Liver (tissue), 10 donors: Measurements from ENCODE around the gene CFDP1. TPM values are rescaled to one million over a fixed set of nuclear protein-coding genes. Genes with fewer than 3 reads are reported as not detected.

Experiments used
- DNase-seq: peaks from one replicate; pipeline ENCODE4 v3.0.0-alpha.2; 2017; ENCODE audit warnings: low spot score
- H3K27ac ChIP-seq, 2 donors: one replicate each; pipeline ENCODE4 v1.7.0; 2013; ENCODE audit warnings: inconsistent platforms in 2 of 2, low read length in 2 of 2, control low read depth in 1 of 2, low read depth in 1 of 2, mild to moderate bottlenecking in 1 of 2
- H3K27me3 ChIP-seq, 4 donors: one replicate each; pipeline versions ENCODE4 v1.6.1 to v1.7.0; 2013; ENCODE audit warnings: low read length in 3 of 4, inconsistent platforms in 1 of 4, mild to moderate bottlenecking in 1 of 4, moderate library complexity in 1 of 4; ENCODE audit not compliant: control insufficient read depth in 4 of 4, insufficient read depth in 4 of 4
- H3K36me3 ChIP-seq, 4 donors: one replicate each; pipeline versions ENCODE4 v1.6.1 to v1.7.0; 2013; ENCODE audit warnings: low read length in 3 of 4, mild to moderate bottlenecking in 3 of 4, low read depth in 1 of 4, moderate library complexity in 1 of 4; ENCODE audit not compliant: control insufficient read depth in 4 of 4, insufficient read depth in 3 of 4
- H3K4me1 ChIP-seq, 4 donors: one replicate each; pipeline versions ENCODE4 v1.6.1 to v1.7.0; 2013; ENCODE audit warnings: low read length in 3 of 4, mild to moderate bottlenecking in 3 of 4, moderate library complexity in 1 of 4; ENCODE audit not compliant: control insufficient read depth in 4 of 4, insufficient read depth in 4 of 4
- H3K4me3 ChIP-seq, 3 donors: one replicate each; pipeline versions ENCODE4 v1.6.1 to v1.7.0; 2013; ENCODE audit warnings: low read length in 3 of 3, control low read depth in 1 of 3, low read depth in 1 of 3, mild to moderate bottlenecking in 1 of 3
- H3K9ac ChIP-seq, 2 donors: one replicate each; pipeline ENCODE4 v1.7.0; 2013; ENCODE audit warnings: low read length in 2 of 2, mild to moderate bottlenecking in 2 of 2, moderate library complexity in 2 of 2, control low read depth in 1 of 2, low read depth in 1 of 2
- H3K9me3 ChIP-seq, 4 donors: one replicate each; pipeline versions ENCODE4 v1.6.1 to v1.7.0; 2013; ENCODE audit warnings: low read length in 3 of 4; ENCODE audit not compliant: control insufficient read depth in 4 of 4
- HNF4G ChIP-seq: IDR thresholded peaks from 2 replicates; pipeline ENCODE4 v1.6.1; 2016; ENCODE audit warnings: antibody characterized with exemption
- RAD21 ChIP-seq, 2 donors: IDR thresholded peaks; 2 replicates each; pipeline ENCODE4 v1.6.1; 2016; ENCODE audit warnings: antibody characterized with exemption in 2 of 2, mild to moderate bottlenecking in 2 of 2
- WGBS: extraction: QIAGEN DNeasy Blood & Tissue Kit; methylation state at CpG from one replicate; pipeline ENCODE4 v1.1.7; 2013; 5-methylcytosine and 5-hydroxymethylcytosine counted together
- polyA plus RNA-seq, 2 donors: library from polyadenylated mRNA; stranded (reverse) in 1 of 2; unstranded in 1 of 2; fragments of 200-250 nt in 1 of 2; fragments of >200 nt in 1 of 2; fragmentation: Nextera tagmentation in 1 of 2; extraction: Ambion mirVana in 1 of 2; gene quantifications; one replicate each; pipeline versions ENCODE4 v1.2.1 to v1.2.3, GENCODE V29; 2013 to 2015
- small RNA-seq: library from RNA; depleted of rRNA; stranded (forward); fragments of <200 nt; gene quantifications from one replicate; pipeline ENCODE3, GENCODE V24; 2014
- total RNA-seq, 2 donors: library from RNA; depleted of rRNA; stranded (reverse); fragments of >200 nt; gene quantifications; one replicate each; pipeline ENCODE4 v1.2.3, GENCODE V29; 2014
- donor health status: healthy.
- donor health status: healthy.
- donor health status: healthy.
- donor health status: healthy.
- donor health status: healthy.

Gene CFDP1
- total and polyA plus RNA-seq, 4 donors, result 20.5 to 49.2 (median 33.9) TPM

DNA sequence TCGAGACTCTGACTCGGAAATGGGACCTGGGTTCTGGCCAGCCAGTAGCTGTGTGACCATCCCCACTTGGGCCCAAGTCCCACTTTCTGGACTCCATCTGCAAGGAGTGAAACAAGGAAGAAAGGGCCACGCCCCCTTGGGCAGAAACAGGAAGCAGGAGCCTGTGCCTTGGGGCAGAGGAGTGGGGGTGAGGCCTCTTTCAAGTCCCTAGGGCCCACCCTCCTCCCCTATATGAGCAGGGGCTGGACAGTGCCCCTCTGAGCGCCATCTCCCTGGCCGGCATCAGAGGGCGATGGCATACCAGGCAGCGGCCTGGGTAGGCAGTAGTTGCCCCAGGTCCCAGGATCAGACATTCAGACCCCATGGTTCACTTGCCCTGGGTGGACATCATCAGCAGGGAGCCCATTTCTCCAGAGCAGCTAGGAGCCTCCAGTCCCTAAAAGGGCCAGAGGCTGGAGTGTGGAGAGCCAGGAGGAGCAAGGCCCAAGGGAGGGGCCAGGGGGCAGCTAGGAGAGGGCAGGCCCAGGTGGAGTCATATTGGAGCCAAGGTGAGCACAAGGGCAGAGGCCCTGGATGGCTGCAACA lies 189.0 kb downstream of the CFDP1 start:
- no peak for DNase-seq
- H3K4me3 ChIP-seq, result no peak overlapping the region

More for the DNA sequence above, 189.0 kb downstream of the CFDP1 start:
- Histone ChIP-seq H3K27me3 (no peaks in the 10 kb centered on the region), H3K9ac (no peak overlapping the region), H3K4me1 (peaks cover 8 to 46% (median 29%) of the 10 kb centered on the region in 4 donors), H3K9me3 (no peaks in the 10 kb centered on the region), H3K36me3 (peaks cover 8 to 17% (median 9%) of the 10 kb centered on the region in 4 donors), H3K27ac (peak overlapping the region; percentile 87 to 89)
- WGBS, result 81% methylated on average over 7 of the region's 7 CpGs
- TF ChIP-seq RAD21 (IDR thresholded peaks at IDR 0.05) (peak in 1 of 2 donors; percentile 20), HNF4G (no peak)

Small RNAs within 50 kb of the gene (small RNA-seq; reads per million reads assigned to genes)
- not detected for gene RF00598
- gene RNU6-758P, result not detected

Other genes with a start within 250 kb of the CFDP1 start
- under 1 TPM in 1 of 2 donors, not detected in 1; 0.33 TPM for gene CTRB2, start 226.3 kb downstream of the CFDP1 start, total RNA-seq
- gene CTRB2, start 226.3 kb downstream of the CFDP1 start, polyA plus RNA-seq, result under 1 TPM in 1 of 2 donors, not detected in 1; 0.09 TPM
- gene CTRB1, start 214.5 kb downstream of the CFDP1 start, total RNA-seq, result not detected
- gene CTRB1, start 214.5 kb downstream of the CFDP1 start, polyA plus RNA-seq, result not detected
- gene BCAR1, start 181.9 kb downstream of the CFDP1 start, total RNA-seq, result 10 to 100 TPM; 10.1 to 32.2 TPM
- gene BCAR1, start 181.9 kb downstream of the CFDP1 start, polyA plus RNA-seq, result 10 to 100 TPM; 11.3 to 29.0 TPM
- 10 to 100 TPM; 19.2 to 25.4 TPM for gene TMEM170A, start 31.2 kb upstream of the CFDP1 start, total RNA-seq
- 10 to 100 TPM in 1 of 2 donors, 1 to 10 TPM in 1; 5.8 to 13.3 TPM for gene TMEM170A, start 31.2 kb upstream of the CFDP1 start, polyA plus RNA-seq
- gene CHST6, start 61.9 kb upstream of the CFDP1 start, total RNA-seq, result under 1 TPM; under 0.01 to 0.17 TPM
- gene CHST6, start 61.9 kb upstream of the CFDP1 start, polyA plus RNA-seq, result not detected
- not detected for gene CHST5, start 102.6 kb upstream of the CFDP1 start, total RNA-seq
- not detected for gene CHST5, start 102.6 kb upstream of the CFDP1 start, polyA plus RNA-seq
- 1 to 10 TPM; 2.0 to 2.1 TPM for gene TMEM231, start 122.7 kb upstream of the CFDP1 start, total RNA-seq
- gene TMEM231, start 122.7 kb upstream of the CFDP1 start, polyA plus RNA-seq, result 1 to 10 TPM in 1 of 2 donors, under 1 TPM in 1; 0.60 to 1.9 TPM
- gene GABARAPL2, start 132.9 kb upstream of the CFDP1 start, total RNA-seq, result 10 to 100 TPM; 26.5 to 56.9 TPM
- gene GABARAPL2, start 132.9 kb upstream of the CFDP1 start, polyA plus RNA-seq, result 100 to 1,000 TPM in 1 of 2 donors, 10 to 100 TPM in 1; 66.1 to 123 TPM
- 10 to 100 TPM; 22.6 to 42.3 TPM for gene ADAT1, start 189.8 kb upstream of the CFDP1 start, total RNA-seq
- gene ADAT1, start 189.8 kb upstream of the CFDP1 start, polyA plus RNA-seq, result 10 to 100 TPM; 13.2 to 14.3 TPM
- gene KARS1, start 214.2 kb upstream of the CFDP1 start, total RNA-seq, result 10 to 100 TPM; 54.6 to 65.5 TPM
- 10 to 100 TPM; 47.3 to 49.9 TPM for gene KARS1, start 214.2 kb upstream of the CFDP1 start, polyA plus RNA-seq
- 10 to 100 TPM; 23.7 to 69.5 TPM for gene TERF2IP, start 214.3 kb upstream of the CFDP1 start, total RNA-seq
- gene TERF2IP, start 214.3 kb upstream of the CFDP1 start, polyA plus RNA-seq, result 10 to 100 TPM; 21.7 to 22.8 TPM
- not detected for gene CPHXL2, start 243.5 kb upstream of the CFDP1 start, total RNA-seq
- gene CPHXL2, start 243.5 kb upstream of the CFDP1 start, polyA plus RNA-seq, result not detected